GM12878 (cell line): ENCODE measurements around the gene RAB13. TPM values are rescaled to one million over a fixed set of nuclear protein-coding genes. Genes with fewer than 3 reads are reported as not detected.

ENCODE experiments used
- ATAC-seq: fragments of 200-7000 bp; cut with Tn5 transposase; 3 replicates; pipeline ENCODE4 v1.9.1; 2020; ENCODE audit warnings: mild to moderate bottlenecking, moderate library complexity
- BruUV-seq: library from RNA; stranded (reverse); fragments of 400-500 nt; replicated peaks from 2 replicates; lab custom pipeline; 2021; lab: Mats Ljungman, UMichigan
- CTCF ChIA-PET: fragments of 300-600 bp; sonication (Branson Sonifier 250); formaldehyde crosslinking; extraction: SDS; loops from one replicate; lab custom pipeline; 2021; ENCODE audit warnings: inconsistent platforms; lab: Yijun Ruan, JAX
- POLR2A ChIA-PET: fragments of 350-600 bp; formaldehyde crosslinking; extraction: SDS; loops from one replicate; lab custom pipeline; 2021; ENCODE audit warnings: inconsistent platforms; lab: Charles Lee
- RAD21 ChIA-PET: fragments of 300-600 bp; sonication (Branson Sonifier 250); formaldehyde crosslinking; loops from one replicate; lab custom pipeline; 2023; ENCODE audit warnings: antibody characterized with exemption; ENCODE audit not compliant: unreplicated experiment; lab: Charles Lee
- SMC1A ChIA-PET: fragments of 300-600 bp; sonication (Branson Sonifier 250); formaldehyde crosslinking; loops from one replicate; lab custom pipeline; 2023; ENCODE audit not compliant: unreplicated experiment, uncharacterized antibody; lab: Charles Lee
- DNase-seq: peaks from one replicate; pipeline ENCODE4 v3.0.0-alpha.2; 2011; ENCODE audit warnings: low read depth, low spot score
- FAIRE-seq: peaks from 3 replicates; lab custom pipeline; 2011; peaks lifted over from hg19 to GRCh38; lab: Jason Lieb, UNC
- H2AFZ ChIP-seq: 2 replicates; pipeline ENCODE4 v1.6.0; 2011; ENCODE audit warnings: low read depth, low read length, control low read depth; ENCODE audit not compliant: control insufficient read depth
- H3K27ac ChIP-seq: 2 replicates; pipeline ENCODE4 v1.5.1; 2011; ENCODE audit warnings: control low read depth; ENCODE audit not compliant: control insufficient read depth, insufficient read depth
- H3K27me3 ChIP-seq, 2 experiments: replicated peaks in 1 of 2; 2 replicates each; pipeline versions ENCODE4 v1.6.0 to v1.6.1; 2011; ENCODE audit warnings: low read length in 1 of 2; ENCODE audit not compliant: control insufficient read depth in 2 of 2, insufficient read depth in 2 of 2
- H3K36me3 ChIP-seq, 2 experiments: 2 replicates each; pipeline ENCODE4 v1.5.1; 2011; ENCODE audit warnings: low read length in 1 of 2; ENCODE audit not compliant: control insufficient read depth in 2 of 2, insufficient read depth in 2 of 2
- H3K4me1 ChIP-seq: 2 replicates; pipeline ENCODE4 v1.6.1; 2011; ENCODE audit warnings: mild to moderate bottlenecking, low read length, moderate library complexity, mixed read lengths; ENCODE audit not compliant: control insufficient read depth, insufficient read depth
- H3K4me2 ChIP-seq: 2 replicates; pipeline ENCODE4 v1.6.0; 2011; ENCODE audit warnings: control low read depth; ENCODE audit not compliant: control insufficient read depth, insufficient read depth
- H3K4me3 ChIP-seq: fragments of 200-600 bp; sonication (generic); 2 replicates; pipeline ENCODE4 v1.5.1; 2016
- H3K79me2 ChIP-seq: 2 replicates; pipeline ENCODE4 v1.6.0; 2011; ENCODE audit warnings: low read length; ENCODE audit not compliant: control insufficient read depth, insufficient read depth
- H3K9ac ChIP-seq: 2 replicates; pipeline ENCODE4 v1.8.0; 2011; ENCODE audit warnings: low read length, control low read depth, mixed read lengths; ENCODE audit not compliant: control insufficient read depth, insufficient read depth
- H3K9me3 ChIP-seq: replicated peaks from 3 replicates; pipeline ENCODE4 v1.5.1; 2011; ENCODE audit warnings: mild to moderate bottlenecking, low read length; ENCODE audit not compliant: control insufficient read depth, insufficient read depth
- H4K20me1 ChIP-seq: 2 replicates; pipeline ENCODE4 v1.6.0; 2011; ENCODE audit not compliant: control insufficient read depth, insufficient read depth
- ASH2L ChIP-seq: fragments of 300-600, 200-600 bp; sonication (generic); IDR thresholded peaks from 2 replicates; pipeline ENCODE4 v1.6.1; 2017; ENCODE audit warnings: low read depth, mild to moderate bottlenecking, borderline replicate concordance
- ESRRA ChIP-seq: IDR thresholded peaks from 2 replicates; pipeline ENCODE4 v1.6.1; 2012; ENCODE audit warnings: mild to moderate bottlenecking, low read length, improper control_type of control experiment
- FOS ChIP-seq: IDR thresholded peaks from 3 replicates; pipeline ENCODE4 v1.6.1; 2011; ENCODE audit warnings: borderline replicate concordance; ENCODE audit not compliant: insufficient read length; ENCODE audit errors: extremely low read depth
- GABPA ChIP-seq: IDR thresholded peaks from 2 replicates; pipeline ENCODE4 v1.6.1; 2014; ENCODE audit warnings: antibody characterized with exemption, low read depth, mild to moderate bottlenecking, inconsistent platforms
- MEF2B ChIP-seq: fragments of 450-650 bp; IDR thresholded peaks from 2 replicates; pipeline ENCODE4 v1.6.1; 2018; ENCODE audit warnings: mild to moderate bottlenecking, moderate library complexity; ENCODE audit not compliant: partially characterized antibody, poor library complexity, severe bottlenecking
- MXI1 ChIP-seq: fragments of 150-350 bp; IDR thresholded peaks from 2 replicates; pipeline ENCODE4 v1.6.1; 2011; ENCODE audit warnings: low read depth, mild to moderate bottlenecking, inconsistent platforms, low read length, improper control_type of control experiment
- NRF1 ChIP-seq: conservative IDR thresholded peaks from 2 replicates; pipeline ENCODE4 v1.6.1; 2011; ENCODE audit warnings: mild to moderate bottlenecking, low read depth, low read length, improper control_type of control experiment
- SMARCA5 ChIP-seq: fragments of 450-650 bp; IDR thresholded peaks from 2 replicates; pipeline ENCODE4 v1.6.1; 2017; ENCODE audit warnings: mild to moderate bottlenecking
- SMC3 ChIP-seq: IDR thresholded peaks from 2 replicates; pipeline ENCODE4 v1.6.1; 2011; ENCODE audit warnings: low read length, improper control_type of control experiment, borderline replicate concordance
- SREBF1 ChIP-seq: IDR thresholded peaks from 2 replicates; pipeline ENCODE4 v1.6.1; 2012; ENCODE audit warnings: mild to moderate bottlenecking, low read length
- TBL1XR1 ChIP-seq: IDR thresholded peaks from 2 replicates; pipeline ENCODE4 v1.6.1; 2012; ENCODE audit warnings: low read depth, low read length, improper control_type of control experiment
- ZNF384 ChIP-seq: IDR thresholded peaks from 2 replicates; pipeline ENCODE4 v1.6.1; 2012; ENCODE audit warnings: low read depth, mild to moderate bottlenecking, low read length, improper control_type of control experiment, borderline replicate concordance
- WGBS: methylation state at CpG from one replicate; pipeline ENCODE4 v1.1.6; 2016; ENCODE audit warnings: low lambda C conversion rate; ENCODE audit not compliant: insufficient replicate concordance, insufficient coverage; ENCODE audit errors: missing lambda C conversion rate; 5-methylcytosine and 5-hydroxymethylcytosine counted together
- in situ Hi-C: fragments of 300-500 bp; cut with MboI; formaldehyde crosslinking; loops from 9 replicates; pipeline ENCODE4 v1.14.3; 2018; ENCODE audit warnings: mixed read lengths
- intact Hi-C: fragments of 100-400 bp; cut with micrococcal nuclease; formaldehyde crosslinking; loops from one replicate; pipeline ENCODE4 v1.14.2; 2022; ENCODE audit not compliant: unreplicated experiment
- polyA plus RNA-seq, 11 experiments: library from polyadenylated mRNA; depleted of rRNA in 4 of 11; unstranded in 6 of 11; stranded (reverse) in 5 of 11; fragments of >200 nt; fragmentation: Nextera tagmentation in 4 of 11; fragmentation: Illumina TruSeq in 1 of 11; extraction: Ambion mirVana in 4 of 11; extraction: Trizol in 1 of 11; gene quantifications; 1 replicate in 1 of 11; 2 replicates in 10 of 11; pipeline versions ENCODE4 v1.2.1 to v1.2.3, GENCODE V29; 2011 to 2016; ENCODE audit warnings: inconsistent platforms in 2 of 11, missing spikeins in 2 of 11, low read depth in 1 of 11
- total RNA-seq, 4 experiments: library from RNA; depleted of rRNA in 3 of 4; stranded (reverse); fragments of >200 nt in 3 of 4; fragmentation: Illumina TruSeq in 1 of 4; extraction: Trizol in 1 of 4; gene quantifications; 2 replicates each; pipeline versions ENCODE4 v1.2.1 to v1.2.3, GENCODE V29; 2013 to 2021
- TF ChIP-seq, protein P1 (sequence below): fragments of 450-650 bp; formaldehyde crosslinking; IDR thresholded peaks from 2 replicates; pipeline ENCODE4 v1.5.0; 2022; ENCODE audit warnings: mild to moderate bottlenecking, missing genetic modification characterization
- TF ChIP-seq, protein P2 (sequence below): fragments of 450-650 bp; IDR thresholded peaks from 2 replicates; pipeline ENCODE4 v1.6.1; 2016; ENCODE audit warnings: mild to moderate bottlenecking
- TF ChIP-seq, protein P3 (sequence below): fragments of 450-650 bp; IDR thresholded peaks from 2 replicates; pipeline ENCODE4 v1.6.1; 2017; ENCODE audit warnings: low read depth, mild to moderate bottlenecking, moderate library complexity
- TF ChIP-seq, protein P4 (sequence below): fragments of 450-650 bp; IDR thresholded peaks from 2 replicates; pipeline ENCODE4 v1.6.1; 2017; ENCODE audit warnings: mild to moderate bottlenecking, low read depth, inconsistent platforms; ENCODE audit not compliant: poor library complexity, severe bottlenecking

Gene RAB13
- total and polyA plus RNA-seq, 10 of the 15 experiments (the other 5 are each of a cell fraction or from before 2014, with no cell fraction given) = 0.75 to 30.7 (median 15.9) TPM

DNA sequence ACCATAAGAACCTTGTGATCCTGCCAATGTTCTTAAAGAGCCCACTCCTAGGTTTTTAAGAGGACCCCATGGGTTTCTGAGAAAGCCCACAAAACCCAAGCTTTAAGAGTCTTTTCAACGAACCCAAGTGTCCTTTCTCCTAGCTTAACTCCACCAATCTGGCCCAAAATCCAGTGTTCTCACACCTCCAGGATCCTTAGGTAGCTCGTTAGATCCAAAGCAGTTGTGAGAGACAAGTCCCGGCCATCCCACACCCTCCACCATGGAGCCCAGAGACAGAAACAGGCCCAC, 41.4 kb downstream of the RAB13 start:
- Histone ChIP-seq H3K27me3 (no peaks in the 10 kb centered on the region), H3K9me3 (no peaks in the 10 kb centered on the region), H3K9ac (peak overlapping the region; percentile 99), H3K4me1 (peaks cover 18% of the 10 kb centered on the region), H3K4me3 (peak overlapping the region; percentile 100), H3K4me2 (peak overlapping the region; percentile 100), H2AFZ (peak overlapping the region; percentile 62), H3K27ac (peak overlapping the region; percentile 95), H3K79me2 (peaks cover 28% of the 10 kb centered on the region), H3K36me3 (peaks cover 21% of the 10 kb centered on the region in 2 experiments; a peak in 3 of 4 replicates), H4K20me1 (no peaks in the 10 kb centered on the region)
- SMC1A ChIA-PET = interaction anchor here (0.7 to 4.5 kb wide), 21 partner anchors 9 to 273 kb away, joined by 3 to 59 read pairs (median 5); partner anchors contain the start of genes CREB3L4, GATAD2B, RPS27 and SLC39A1
- in situ Hi-C loops = no loop called here
- RAD21 ChIA-PET = interaction anchor here (0.9 to 4.9 kb wide), 16 partner anchors 12 to 153 kb away, joined by 3 to 55 read pairs (median 11); partner anchors contain the start of genes CREB3L4, CRTC2, GATAD2B and JTB
- 2% methylated on average over 3 of the region's 3 CpGs for WGBS
- intact Hi-C loops = loop anchor here (1.0 to 2.0 kb wide), 2 partner anchors 22 to 23 kb away; partner anchors contain the start of genes CREB3L4 and GATAD2B
- TSS peak; percentile 56 for BruUV-seq
- CTCF ChIA-PET = interaction anchor here (0.6 to 4.8 kb wide), 9 partner anchors 21 to 266 kb away, joined by 3 to 54 read pairs (median 20); partner anchors contain the start of genes CREB3L4, GATAD2B, NPR1 and RAB13
- TF ChIP-seq, protein P1, sequence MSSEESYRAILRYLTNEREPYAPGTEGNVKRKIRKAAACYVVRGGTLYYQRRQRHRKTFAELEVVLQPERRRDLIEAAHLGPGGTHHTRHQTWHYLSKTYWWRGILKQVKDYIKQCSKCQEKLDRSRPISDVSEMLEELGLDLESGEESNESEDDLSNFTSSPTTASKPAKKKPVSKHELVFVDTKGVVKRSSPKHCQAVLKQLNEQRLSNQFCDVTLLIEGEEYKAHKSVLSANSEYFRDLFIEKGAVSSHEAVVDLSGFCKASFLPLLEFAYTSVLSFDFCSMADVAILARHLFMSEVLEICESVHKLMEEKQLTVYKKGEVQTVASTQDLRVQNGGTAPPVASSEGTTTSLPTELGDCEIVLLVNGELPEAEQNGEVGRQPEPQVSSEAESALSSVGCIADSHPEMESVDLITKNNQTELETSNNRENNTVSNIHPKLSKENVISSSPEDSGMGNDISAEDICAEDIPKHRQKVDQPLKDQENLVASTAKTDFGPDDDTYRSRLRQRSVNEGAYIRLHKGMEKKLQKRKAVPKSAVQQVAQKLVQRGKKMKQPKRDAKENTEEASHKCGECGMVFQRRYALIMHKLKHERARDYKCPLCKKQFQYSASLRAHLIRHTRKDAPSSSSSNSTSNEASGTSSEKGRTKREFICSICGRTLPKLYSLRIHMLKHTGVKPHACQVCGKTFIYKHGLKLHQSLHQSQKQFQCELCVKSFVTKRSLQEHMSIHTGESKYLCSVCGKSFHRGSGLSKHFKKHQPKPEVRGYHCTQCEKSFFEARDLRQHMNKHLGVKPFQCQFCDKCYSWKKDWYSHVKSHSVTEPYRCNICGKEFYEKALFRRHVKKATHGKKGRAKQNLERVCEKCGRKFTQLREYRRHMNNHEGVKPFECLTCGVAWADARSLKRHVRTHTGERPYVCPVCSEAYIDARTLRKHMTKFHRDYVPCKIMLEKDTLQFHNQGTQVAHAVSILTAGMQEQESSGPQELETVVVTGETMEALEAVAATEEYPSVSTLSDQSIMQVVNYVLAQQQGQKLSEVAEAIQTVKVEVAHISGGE = no peak
- no peak for TF ChIP-seq TBL1XR1
- TF ChIP-seq GABPA = no peak
- no peak for TF ChIP-seq ESRRA
- no peak for TF ChIP-seq FOS
- no peak for TF ChIP-seq ASH2L
- TF ChIP-seq SMC3 = no peak
- no peak for TF ChIP-seq SREBF1
- TF ChIP-seq ZNF384 = no peak
- TF ChIP-seq, protein P2, sequence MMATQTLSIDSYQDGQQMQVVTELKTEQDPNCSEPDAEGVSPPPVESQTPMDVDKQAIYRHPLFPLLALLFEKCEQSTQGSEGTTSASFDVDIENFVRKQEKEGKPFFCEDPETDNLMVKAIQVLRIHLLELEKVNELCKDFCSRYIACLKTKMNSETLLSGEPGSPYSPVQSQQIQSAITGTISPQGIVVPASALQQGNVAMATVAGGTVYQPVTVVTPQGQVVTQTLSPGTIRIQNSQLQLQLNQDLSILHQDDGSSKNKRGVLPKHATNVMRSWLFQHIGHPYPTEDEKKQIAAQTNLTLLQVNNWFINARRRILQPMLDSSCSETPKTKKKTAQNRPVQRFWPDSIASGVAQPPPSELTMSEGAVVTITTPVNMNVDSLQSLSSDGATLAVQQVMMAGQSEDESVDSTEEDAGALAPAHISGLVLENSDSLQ = no peak
- no peak for TF ChIP-seq SMARCA5
- TF ChIP-seq, protein P3, sequence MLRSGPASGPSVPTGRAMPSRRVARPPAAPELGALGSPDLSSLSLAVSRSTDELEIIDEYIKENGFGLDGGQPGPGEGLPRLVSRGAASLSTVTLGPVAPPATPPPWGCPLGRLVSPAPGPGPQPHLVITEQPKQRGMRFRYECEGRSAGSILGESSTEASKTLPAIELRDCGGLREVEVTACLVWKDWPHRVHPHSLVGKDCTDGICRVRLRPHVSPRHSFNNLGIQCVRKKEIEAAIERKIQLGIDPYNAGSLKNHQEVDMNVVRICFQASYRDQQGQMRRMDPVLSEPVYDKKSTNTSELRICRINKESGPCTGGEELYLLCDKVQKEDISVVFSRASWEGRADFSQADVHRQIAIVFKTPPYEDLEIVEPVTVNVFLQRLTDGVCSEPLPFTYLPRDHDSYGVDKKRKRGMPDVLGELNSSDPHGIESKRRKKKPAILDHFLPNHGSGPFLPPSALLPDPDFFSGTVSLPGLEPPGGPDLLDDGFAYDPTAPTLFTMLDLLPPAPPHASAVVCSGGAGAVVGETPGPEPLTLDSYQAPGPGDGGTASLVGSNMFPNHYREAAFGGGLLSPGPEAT = no peak
- no peak for TF ChIP-seq MEF2B
- TF ChIP-seq, protein P4, sequence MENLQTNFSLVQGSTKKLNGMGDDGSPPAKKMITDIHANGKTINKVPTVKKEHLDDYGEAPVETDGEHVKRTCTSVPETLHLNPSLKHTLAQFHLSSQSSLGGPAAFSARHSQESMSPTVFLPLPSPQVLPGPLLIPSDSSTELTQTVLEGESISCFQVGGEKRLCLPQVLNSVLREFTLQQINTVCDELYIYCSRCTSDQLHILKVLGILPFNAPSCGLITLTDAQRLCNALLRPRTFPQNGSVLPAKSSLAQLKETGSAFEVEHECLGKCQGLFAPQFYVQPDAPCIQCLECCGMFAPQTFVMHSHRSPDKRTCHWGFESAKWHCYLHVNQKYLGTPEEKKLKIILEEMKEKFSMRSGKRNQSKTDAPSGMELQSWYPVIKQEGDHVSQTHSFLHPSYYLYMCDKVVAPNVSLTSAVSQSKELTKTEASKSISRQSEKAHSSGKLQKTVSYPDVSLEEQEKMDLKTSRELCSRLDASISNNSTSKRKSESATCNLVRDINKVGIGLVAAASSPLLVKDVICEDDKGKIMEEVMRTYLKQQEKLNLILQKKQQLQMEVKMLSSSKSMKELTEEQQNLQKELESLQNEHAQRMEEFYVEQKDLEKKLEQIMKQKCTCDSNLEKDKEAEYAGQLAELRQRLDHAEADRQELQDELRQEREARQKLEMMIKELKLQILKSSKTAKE = no peak
- TF ChIP-seq NRF1 = no peak
- no peak for TF ChIP-seq MXI1
- FAIRE-seq (no peak), DNase-seq (no peak), ATAC-seq (no peak)
- POLR2A ChIA-PET = interaction anchor here (0.6 to 5.3 kb wide), 14 partner anchors 10 to 147 kb away, joined by 3 to 83 read pairs (median 8); partner anchors contain the start of genes CREB3L4, GATAD2B, JTB and RAB13
